ENCODE data around the gene BACE2. TPM values are rescaled to one million over a fixed set of nuclear protein-coding genes. Genes with fewer than 3 reads are reported as not detected.

The BACE2 gene
- polyA plus RNA-seq, 1 donor from 2014 or later, result 0.32 TPM

GRCh38 chr21:41228958-41229357, 61.0 kb downstream of the BACE2 start:
- no peak overlapping the region for H3K27ac ChIP-seq (ENCODE audit: low read length)
- H3K9me2 ChIP-seq (ENCODE audit: insufficient read depth, low read length), result no peaks in the 10 kb centered on the region
- H3K4me3 ChIP-seq (ENCODE audit: low read length), result no peak overlapping the region
- no peak overlapping the region for H3K9ac ChIP-seq (ENCODE audit: low read length)
- H4K20me1 ChIP-seq (ENCODE audit: insufficient read depth), result no peaks in the 10 kb centered on the region
- H3K9me3 ChIP-seq (ENCODE audit: low read length), result no peaks in the 10 kb centered on the region
- H3K4me2 ChIP-seq (ENCODE audit: low read length), result no peak overlapping the region
- H3K79me2 ChIP-seq (replicated peaks; ENCODE audit: insufficient read depth, low read length), result no peaks in the 10 kb centered on the region
- TF ChIP-seq TAF1 (IDR thresholded peaks at IDR 0.05; ENCODE audit: low read depth) (no peak), RAD21 (conservative IDR thresholded peaks at IDR 0.05) (no peak), REST (IDR thresholded peaks at IDR 0.05; ENCODE audit: borderline replicate concordance) (no peak), POLR2AphosphoS5 (IDR thresholded peaks at IDR 0.05) (no peak), EP300 (conservative IDR thresholded peaks at IDR 0.05; ENCODE audit: poor library complexity, severe bottlenecking) (no peak), EZH2 (IDR thresholded peaks at IDR 0.05; ENCODE audit: borderline replicate concordance, insufficient read depth, low read length, poor library complexity, severe bottlenecking) (no peak), CTCF (IDR thresholded peaks at IDR 0.05; ENCODE audit: poor library complexity, severe bottlenecking) (no peak), SMC3 (conservative IDR thresholded peaks at IDR 0.05; ENCODE audit: poor library complexity) (no peak), MXI1 (conservative IDR thresholded peaks at IDR 0.05; ENCODE audit: poor library complexity, severe bottlenecking) (no peak)
- H3K36me3 ChIP-seq (ENCODE audit: insufficient read depth, low read length), result no peaks in the 10 kb centered on the region
- no peaks in the 10 kb centered on the region for H3K27me3 ChIP-seq (ENCODE audit: insufficient read depth, low read depth, low read length)
- no peak overlapping the region for H2AFZ ChIP-seq (ENCODE audit: low read depth, low read length)
- H3F3A ChIP-seq (ENCODE audit: insufficient read depth, low read length, poor library complexity, severe bottlenecking), result no peaks in the 10 kb centered on the region

- H3K36me3 ChIP-seq (ENCODE audit: insufficient read depth, low read length), result no peaks in the 10 kb centered on the region
- no peaks in the 10 kb centered on the region for H3F3A ChIP-seq (ENCODE audit: insufficient read depth, low read length, poor library complexity, severe bottlenecking)
- no peaks in the 10 kb centered on the region for H3K9me3 ChIP-seq (ENCODE audit: low read length)
- H2AFZ ChIP-seq (ENCODE audit: low read depth, low read length), result no peak overlapping the region
- no peaks in the 10 kb centered on the region for H3K79me2 ChIP-seq (replicated peaks; ENCODE audit: insufficient read depth, low read length)
- no peak overlapping the region for H3K4me3 ChIP-seq (ENCODE audit: low read length)
- no peaks in the 10 kb centered on the region for H3K27me3 ChIP-seq (ENCODE audit: insufficient read depth, low read depth, low read length)
- no peaks in the 10 kb centered on the region for H4K20me1 ChIP-seq (ENCODE audit: insufficient read depth)
- no peak overlapping the region for H3K27ac ChIP-seq (ENCODE audit: low read length)
- H3K9ac ChIP-seq (ENCODE audit: low read length), result no peak overlapping the region
- no peaks in the 10 kb centered on the region for H3K9me2 ChIP-seq (ENCODE audit: insufficient read depth, low read length)
- no peak for TF ChIP-seq MXI1 (conservative IDR thresholded peaks at IDR 0.05; ENCODE audit: poor library complexity, severe bottlenecking)
- no peak for TF ChIP-seq SMC3 (conservative IDR thresholded peaks at IDR 0.05; ENCODE audit: poor library complexity)
- TF ChIP-seq CTCF (IDR thresholded peaks at IDR 0.05; ENCODE audit: poor library complexity, severe bottlenecking), result no peak
- TF ChIP-seq REST (IDR thresholded peaks at IDR 0.05; ENCODE audit: borderline replicate concordance), result no peak
- no peak for TF ChIP-seq TAF1 (IDR thresholded peaks at IDR 0.05; ENCODE audit: low read depth)
- TF ChIP-seq EZH2 (IDR thresholded peaks at IDR 0.05; ENCODE audit: borderline replicate concordance, insufficient read depth, low read length, poor library complexity, severe bottlenecking), result no peak
- no peak overlapping the region for H3K4me2 ChIP-seq (ENCODE audit: low read length)
Measured at GRCh38 chr21:41229509-41230248, 61.7 kb downstream of the BACE2 start.
